SJSA1 (cell line): ENCODE measurements around the gene CNST. TPM values are rescaled to one million over a fixed set of nuclear protein-coding genes. Genes with fewer than 3 reads are reported as not detected.

Source experiments
- DNase-seq, 2 experiments: peaks; one replicate each; pipeline ENCODE4 v3.0.0-alpha.2; 2015 to 2020; ENCODE audit warnings: low spot score in 2 of 2, low read depth in 1 of 2
- H3K27ac ChIP-seq: fragments of 250-450 bp; sonication (Bioruptor Pico); 2 replicates; pipeline ENCODE4 v1.5.1; 2020; ENCODE audit warnings: mild to moderate bottlenecking, moderate library complexity
- H3K27me3 ChIP-seq: fragments of 250-450 bp; sonication (Bioruptor Pico); replicated peaks from 2 replicates; pipeline ENCODE4 v1.5.1; 2020; ENCODE audit warnings: mild to moderate bottlenecking, moderate library complexity
- H3K36me3 ChIP-seq: fragments of 250-450 bp; sonication (Bioruptor Pico); 2 replicates; pipeline ENCODE4 v1.5.1; 2020; ENCODE audit warnings: mild to moderate bottlenecking
- H3K4me1 ChIP-seq: fragments of 250-450 bp; sonication (Bioruptor Pico); replicated peaks from 2 replicates; pipeline ENCODE4 v1.6.1; 2021; ENCODE audit warnings: mild to moderate bottlenecking
- H3K4me3 ChIP-seq: fragments of 250-450 bp; sonication (Bioruptor Pico); 2 replicates; pipeline ENCODE4 v1.5.1; 2020; ENCODE audit warnings: mild to moderate bottlenecking
- H3K9me3 ChIP-seq: fragments of 250-450 bp; sonication (Bioruptor Pico); replicated peaks from 2 replicates; pipeline ENCODE4 v1.5.1; 2020; ENCODE audit warnings: mild to moderate bottlenecking
- total RNA-seq: library from RNA; depleted of rRNA; stranded (reverse); fragments of >200 nt; shearing (Covaris generic); gene quantifications from 2 replicates; pipeline ENCODE4 v1.2.3, GENCODE V29; 2014

The CNST gene
- total RNA-seq, 1 experiment from 2014 or later: 21.1 TPM

DNA sequence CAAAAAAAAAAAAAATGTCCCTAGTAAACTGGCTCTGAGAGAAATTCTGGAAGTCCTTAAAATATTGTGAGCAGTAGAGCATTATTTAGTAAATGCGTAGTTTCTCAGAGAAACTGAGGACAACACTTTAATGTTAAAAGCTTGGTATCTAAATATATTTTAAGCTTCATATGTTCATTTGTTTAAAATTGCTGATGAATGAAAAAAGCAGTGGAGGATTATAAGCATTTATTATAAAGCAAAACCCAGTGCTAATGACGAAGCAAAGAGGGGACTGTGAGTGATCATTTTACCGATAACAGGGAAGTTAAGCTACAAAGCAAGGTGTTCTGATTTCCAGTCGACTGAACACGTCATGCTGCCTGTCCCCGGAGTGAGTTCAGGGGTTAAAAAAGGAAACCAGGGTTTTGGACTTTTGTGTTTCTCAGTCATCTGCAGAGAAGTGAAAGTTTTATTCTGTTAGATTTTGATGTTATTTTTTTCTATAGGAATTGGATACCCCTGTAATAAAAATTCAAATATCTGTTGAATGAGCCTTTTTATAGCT, 93.4 kb downstream of the CNST start:
- no peak for DNase-seq
- Histone ChIP-seq H3K4me3 (no peak overlapping the region), H3K27me3 (no peaks in the 10 kb centered on the region), H3K36me3 (0 out of 2 replicates have a peak, but pooled peaks cover 10% of the 10 kb centered on the region), H3K27ac (no peak overlapping the region), H3K9me3 (no peaks in the 10 kb centered on the region), H3K4me1 (no peaks in the 10 kb centered on the region)

DNA sequence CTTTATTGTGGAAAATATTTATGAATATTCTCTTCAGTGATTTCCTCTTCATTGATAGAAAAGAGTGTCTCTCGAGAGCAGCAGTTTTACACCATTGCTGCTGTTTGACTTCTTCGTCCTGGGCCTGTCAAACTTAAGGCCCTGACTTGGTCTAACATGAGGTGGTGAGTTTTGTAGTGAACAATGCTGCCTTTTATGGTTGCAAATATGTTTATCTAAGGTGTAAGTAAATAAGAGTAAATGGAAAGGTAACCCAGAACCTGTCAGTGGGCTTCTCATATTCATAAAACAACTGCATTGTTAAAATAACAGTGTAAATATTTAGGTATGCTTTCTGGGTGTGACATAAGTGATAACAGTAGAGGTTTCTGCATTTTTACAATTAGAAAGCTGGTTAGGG, 95.2 kb downstream of the CNST start:
- no peak overlapping the region for H3K4me3 ChIP-seq
- H3K27me3 ChIP-seq: no peaks in the 10 kb centered on the region
- H3K9me3 ChIP-seq: no peaks in the 10 kb centered on the region
- no peaks in the 10 kb centered on the region for H3K4me1 ChIP-seq
- no peak for DNase-seq
- no peak overlapping the region for H3K27ac ChIP-seq
- peaks cover 10% of the 10 kb centered on the region; the same call in 1 of the 2 replicates for H3K36me3 ChIP-seq

DNA sequence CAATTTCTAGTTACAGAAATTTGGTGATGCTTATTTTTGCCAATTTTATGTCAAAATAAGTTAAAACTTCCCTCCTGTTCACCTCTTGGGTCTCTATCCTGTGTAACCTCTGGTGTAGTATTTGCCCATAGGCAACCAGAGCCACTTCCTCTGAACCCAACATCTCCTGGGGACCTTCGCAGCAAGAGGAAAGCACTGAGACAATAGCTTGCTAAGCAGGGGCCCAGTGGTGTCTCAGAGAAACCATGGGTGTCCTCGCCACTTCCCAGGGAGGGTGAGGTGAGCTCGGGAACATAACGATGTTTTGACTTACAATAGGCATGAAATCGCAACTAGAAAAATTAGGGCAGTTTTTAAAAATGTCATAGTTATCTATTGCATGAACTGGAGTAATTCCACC, 101.5 kb downstream of the CNST start:
- H3K4me1 ChIP-seq: no peaks in the 10 kb centered on the region
- no peak overlapping the region for H3K27ac ChIP-seq
- no peaks in the 10 kb centered on the region for H3K9me3 ChIP-seq
- H3K27me3 ChIP-seq: no peaks in the 10 kb centered on the region; the same call in 1 of the 2 replicates
- no peak for DNase-seq
- no peaks in the 10 kb centered on the region; the same call in 1 of the 2 replicates for H3K36me3 ChIP-seq
- H3K4me3 ChIP-seq: no peak overlapping the region

DNA sequence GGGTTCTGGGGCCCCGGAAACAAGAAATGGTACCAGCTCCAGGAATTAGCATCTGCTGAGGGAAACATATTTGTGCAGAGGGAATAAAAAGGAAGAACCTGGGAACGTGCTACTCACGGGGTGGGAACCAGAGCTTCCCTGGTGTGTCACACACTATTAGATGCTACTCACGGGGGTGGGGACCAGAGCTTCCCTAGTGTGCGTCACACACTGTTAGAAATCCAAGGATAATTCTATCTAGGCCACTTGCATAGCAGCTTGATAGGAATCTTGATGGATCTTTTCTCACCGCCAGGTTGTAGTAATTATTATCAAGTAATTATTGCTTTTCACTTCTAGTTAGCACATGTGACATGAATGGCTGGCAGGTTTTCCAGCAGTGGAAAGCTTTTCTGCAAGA, 103.4 kb downstream of the CNST start:
- Histone ChIP-seq H3K27ac (no peak overlapping the region), H3K4me3 (no peak overlapping the region), H3K9me3 (no peaks in the 10 kb centered on the region), H3K4me1 (no peaks in the 10 kb centered on the region), H3K27me3 (no peaks in the 10 kb centered on the region; the same call in 1 of the 2 replicates), H3K36me3 (no peaks in the 10 kb centered on the region; the same call in 1 of the 2 replicates)
- no peak for DNase-seq

DNA sequence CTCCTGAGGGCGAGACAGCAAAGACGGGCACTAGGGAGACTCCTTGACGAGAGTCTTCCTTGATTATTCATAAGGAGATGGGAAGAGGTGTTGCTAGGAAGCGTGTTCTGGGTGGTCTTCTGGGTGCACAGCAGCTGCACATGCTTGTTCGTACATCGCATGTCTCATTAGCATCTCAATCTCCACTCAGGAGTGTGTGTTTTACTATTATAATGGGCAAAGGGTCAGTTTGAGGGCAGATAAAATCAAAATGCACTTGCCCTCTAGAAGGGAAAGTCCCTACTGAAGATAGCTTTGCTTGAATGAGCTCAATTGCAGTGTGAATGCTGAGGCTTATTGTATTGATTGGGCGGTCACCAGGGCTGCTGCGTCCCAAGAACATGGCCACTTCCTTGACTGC, 107.8 kb downstream of the CNST start:
- Histone ChIP-seq H3K4me3 (no peak overlapping the region), H3K36me3 (no peaks in the 10 kb centered on the region), H3K9me3 (no peaks in the 10 kb centered on the region), H3K27me3 (no peaks in the 10 kb centered on the region; the same call in 1 of the 2 replicates), H3K27ac (no peak overlapping the region), H3K4me1 (no peaks in the 10 kb centered on the region)
- DNase-seq: no peak

DNA sequence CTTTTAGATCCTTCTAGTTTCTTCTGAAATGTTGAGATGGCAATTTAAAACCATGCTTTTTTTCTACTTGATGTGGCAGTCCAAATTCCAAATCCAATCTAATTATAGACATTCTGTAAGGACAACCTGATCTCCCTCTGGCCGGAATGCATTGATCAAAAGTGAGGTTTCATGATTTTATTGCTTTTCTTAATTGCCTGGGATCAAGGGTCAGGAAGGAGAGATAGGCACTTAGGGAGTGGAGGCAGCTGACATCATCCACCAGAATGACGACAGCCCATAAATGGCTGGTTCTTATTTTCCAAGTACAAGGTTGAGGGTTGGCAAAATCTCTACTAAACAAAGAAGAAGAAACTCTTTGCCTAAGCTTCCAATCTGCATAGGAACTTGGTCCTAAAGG, 111.6 kb downstream of the CNST start:
- H3K9me3 ChIP-seq: no peaks in the 10 kb centered on the region
- no peaks in the 10 kb centered on the region for H3K4me1 ChIP-seq
- no peak for DNase-seq
- no peak overlapping the region for H3K27ac ChIP-seq
- H3K36me3 ChIP-seq: no peaks in the 10 kb centered on the region
- H3K27me3 ChIP-seq: no peaks in the 10 kb centered on the region
- H3K4me3 ChIP-seq: no peak overlapping the region

DNA sequence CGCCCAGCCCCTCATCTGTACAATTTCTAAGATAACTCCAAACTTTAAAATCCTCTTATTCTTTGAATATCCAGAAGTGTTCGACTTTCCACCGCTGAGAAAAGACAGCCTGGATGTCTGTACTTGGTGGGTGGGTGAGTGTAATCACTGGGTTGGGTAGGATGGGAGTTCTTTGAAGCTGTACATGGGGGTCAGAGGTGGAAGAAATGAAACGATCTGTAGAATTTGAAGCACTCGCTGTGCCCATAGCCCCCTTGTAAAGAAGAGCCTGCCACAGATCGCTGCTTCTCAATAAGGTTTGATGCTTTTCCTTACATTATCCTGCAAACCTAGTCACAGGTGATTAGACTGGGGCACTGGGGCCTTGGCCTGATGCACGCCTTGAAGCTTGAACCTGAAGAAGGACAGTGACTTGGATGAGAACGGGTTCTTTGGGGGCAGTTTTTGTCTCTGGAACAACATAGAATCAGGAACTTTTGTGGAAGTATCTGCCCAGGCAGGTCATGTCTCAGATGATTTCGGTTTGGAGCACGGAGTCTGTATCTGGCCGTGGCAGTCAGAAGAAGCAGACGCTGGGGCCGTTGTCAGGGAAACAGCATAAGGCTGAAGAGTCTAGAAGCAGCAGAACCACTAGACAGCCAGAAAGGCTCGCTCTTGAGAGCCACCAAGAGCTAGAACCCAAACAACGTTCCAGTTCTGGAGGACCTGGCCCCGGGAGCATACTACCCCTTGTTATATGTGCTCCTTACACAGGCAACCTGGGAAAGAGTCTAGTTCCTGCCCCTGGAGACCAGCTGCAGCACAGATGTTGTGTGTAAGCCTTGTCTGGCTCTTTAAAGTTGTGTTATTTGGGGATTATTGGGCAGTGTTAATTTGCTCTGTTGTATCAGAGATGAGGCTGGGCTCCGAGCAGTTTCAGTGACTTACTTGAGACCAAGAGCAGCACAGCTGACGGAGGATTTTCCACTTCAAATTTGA, 112.8 kb downstream of the CNST start:
- Histone ChIP-seq H3K4me1 (no peaks in the 10 kb centered on the region), H3K27ac (no peak overlapping the region), H3K4me3 (no peak overlapping the region), H3K36me3 (no peaks in the 10 kb centered on the region), H3K9me3 (no peaks in the 10 kb centered on the region), H3K27me3 (no peaks in the 10 kb centered on the region)
- DNase-seq: no peak

DNA sequence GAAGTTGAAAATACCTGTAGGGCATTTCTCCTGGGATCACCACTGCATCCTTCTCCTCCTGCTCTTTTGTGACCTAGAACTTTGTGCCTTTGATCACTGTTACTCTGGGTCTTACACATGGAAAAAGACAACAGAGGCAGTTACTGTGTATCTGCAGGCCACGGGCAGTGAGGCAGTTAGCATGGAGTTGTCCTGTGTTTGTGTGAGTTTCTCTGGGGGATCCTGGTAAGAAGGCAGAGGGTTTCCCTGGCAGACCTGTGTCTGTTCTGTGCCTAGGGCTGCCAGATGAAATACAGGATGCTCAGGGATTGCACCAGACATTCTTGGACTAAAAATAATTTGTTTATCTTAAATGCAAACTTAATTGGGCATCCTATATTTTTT, 113.5 kb downstream of the CNST start:
- peak in 1 of 2 experiments; percentile 5 for DNase-seq
- no peaks in the 10 kb centered on the region for H3K36me3 ChIP-seq
- H3K4me3 ChIP-seq: no peak overlapping the region
- H3K9me3 ChIP-seq: no peaks in the 10 kb centered on the region
- H3K27me3 ChIP-seq: no peaks in the 10 kb centered on the region
- H3K4me1 ChIP-seq: no peaks in the 10 kb centered on the region
- H3K27ac ChIP-seq: no peak overlapping the region

DNA sequence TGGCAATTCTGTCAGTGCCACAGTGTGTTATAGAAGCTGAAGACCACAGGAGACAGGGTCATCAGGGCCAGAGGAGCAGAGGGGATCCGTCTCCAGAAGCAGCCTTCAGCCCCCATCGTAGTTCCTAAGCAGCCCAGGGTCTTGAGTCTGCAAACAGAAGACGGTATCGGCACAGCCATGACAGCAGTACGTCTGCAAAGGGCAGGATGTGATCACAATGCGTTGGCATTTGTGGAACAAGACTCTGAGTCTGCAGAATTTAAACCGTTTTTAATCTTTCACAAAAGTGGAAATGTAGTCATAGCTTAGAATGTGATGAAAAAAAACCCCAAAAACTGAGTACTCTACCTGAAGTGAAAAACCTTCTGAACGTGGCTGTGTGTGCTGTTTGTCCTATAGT, 113.9 kb downstream of the CNST start:
- no peaks in the 10 kb centered on the region for H3K4me1 ChIP-seq
- H3K27me3 ChIP-seq: no peaks in the 10 kb centered on the region
- no peaks in the 10 kb centered on the region for H3K36me3 ChIP-seq
- no peak overlapping the region for H3K4me3 ChIP-seq
- H3K9me3 ChIP-seq: no peaks in the 10 kb centered on the region
- DNase-seq: no peak
- H3K27ac ChIP-seq: no peak overlapping the region

DNA sequence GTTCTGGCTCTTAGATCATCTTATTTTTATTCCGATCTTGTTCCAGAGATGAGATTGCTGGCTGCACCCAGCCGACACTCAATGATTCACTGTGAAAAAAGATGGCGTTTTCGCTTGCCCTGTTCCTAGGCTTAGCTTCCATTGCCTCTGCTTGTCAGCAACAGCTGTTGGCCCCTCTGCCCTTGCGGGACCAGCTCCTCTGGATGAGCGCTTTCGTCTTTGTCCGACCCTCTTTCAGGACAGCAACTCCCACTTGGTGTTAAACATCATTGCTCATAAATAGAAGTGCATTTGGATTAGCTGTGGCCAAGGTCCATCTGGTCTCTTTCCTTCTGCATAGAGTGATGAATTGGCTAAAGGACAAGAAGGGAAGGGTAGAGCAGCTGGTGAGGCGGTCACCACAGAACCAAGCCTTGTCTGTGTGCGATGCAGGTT, 114.5 kb downstream of the CNST start:
- peak in 1 of 2 experiments; percentile 15 for DNase-seq
- Histone ChIP-seq H3K36me3 (no peaks in the 10 kb centered on the region), H3K9me3 (no peaks in the 10 kb centered on the region), H3K4me3 (no peak overlapping the region), H3K27me3 (no peaks in the 10 kb centered on the region), H3K4me1 (no peaks in the 10 kb centered on the region), H3K27ac (no peak overlapping the region)

DNA sequence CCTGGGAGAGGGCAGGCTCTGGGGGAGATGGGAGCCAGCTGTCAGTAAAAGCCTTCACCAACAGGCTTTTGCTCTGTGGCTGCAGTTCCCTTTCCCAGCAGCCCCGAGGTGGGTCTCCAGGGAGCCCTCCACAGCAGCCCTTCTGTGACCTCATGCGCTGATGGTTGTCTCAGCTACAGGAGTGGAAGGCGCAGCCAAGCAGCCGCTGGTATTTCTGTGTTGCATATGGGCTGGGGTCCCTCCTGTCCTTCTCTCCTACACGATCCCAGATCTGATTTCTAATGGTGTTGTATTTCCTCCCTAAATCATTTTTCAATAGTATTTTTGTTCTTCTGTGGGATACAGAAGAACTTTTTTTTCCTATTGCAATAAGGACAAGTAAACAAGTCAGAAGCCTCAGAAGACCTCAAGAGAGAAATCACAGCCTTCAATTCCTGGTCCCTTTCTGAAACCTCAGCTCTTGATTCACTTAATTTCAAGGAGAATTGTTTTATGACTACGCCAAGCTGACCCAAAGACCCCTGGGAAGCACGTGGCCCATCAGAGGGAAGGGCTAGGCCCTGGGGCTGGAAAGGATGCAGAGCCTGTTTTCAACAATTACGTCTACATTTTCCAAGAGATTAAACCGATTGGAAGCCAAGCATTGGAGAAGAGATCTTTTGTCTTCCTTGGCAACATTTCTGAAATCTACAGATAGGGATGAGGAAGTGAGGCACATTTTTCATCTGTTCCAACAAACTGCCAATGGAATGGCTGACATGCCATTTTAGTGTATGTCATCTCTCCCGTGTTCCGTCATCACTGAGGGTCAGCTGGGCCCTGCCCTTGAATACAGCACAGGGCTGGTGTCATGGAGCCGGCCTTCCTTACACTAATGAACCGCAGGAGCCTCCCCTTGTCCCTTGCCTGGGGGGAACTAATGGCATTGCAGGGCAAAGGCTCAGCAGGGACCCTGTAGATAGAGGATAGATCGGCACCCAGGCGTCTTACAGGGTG, 115.9 kb downstream of the CNST start:
- Histone ChIP-seq H3K27me3 (no peaks in the 10 kb centered on the region), H3K9me3 (no peaks in the 10 kb centered on the region), H3K4me1 (no peaks in the 10 kb centered on the region), H3K36me3 (no peaks in the 10 kb centered on the region), H3K4me3 (no peak overlapping the region), H3K27ac (no peak overlapping the region)
- no peak for DNase-seq

DNA sequence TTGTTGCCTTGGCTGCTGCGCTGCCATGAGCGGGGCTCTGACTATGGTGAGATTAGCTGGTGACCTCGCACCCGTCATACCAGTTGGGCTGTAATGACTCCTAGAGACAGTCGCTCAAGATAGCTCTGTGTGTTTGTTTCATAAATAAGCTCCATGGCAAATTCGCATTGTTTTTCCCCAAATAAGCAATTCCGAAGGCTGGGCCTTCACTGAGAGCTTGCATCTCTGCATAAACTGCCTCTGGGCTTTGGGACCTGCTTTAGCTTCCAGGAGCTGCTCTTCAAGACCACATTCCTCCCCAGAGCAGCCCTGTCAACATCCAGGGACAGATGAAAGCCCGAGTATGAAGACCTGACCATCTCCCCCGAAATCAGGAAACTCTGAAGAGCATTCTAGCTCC, 117.3 kb downstream of the CNST start:
- no peaks in the 10 kb centered on the region for H3K36me3 ChIP-seq
- H3K4me1 ChIP-seq: no peaks in the 10 kb centered on the region
- H3K4me3 ChIP-seq: no peak overlapping the region
- DNase-seq: no peak
- H3K27ac ChIP-seq: no peak overlapping the region
- no peaks in the 10 kb centered on the region for H3K27me3 ChIP-seq
- H3K9me3 ChIP-seq: no peaks in the 10 kb centered on the region

DNA sequence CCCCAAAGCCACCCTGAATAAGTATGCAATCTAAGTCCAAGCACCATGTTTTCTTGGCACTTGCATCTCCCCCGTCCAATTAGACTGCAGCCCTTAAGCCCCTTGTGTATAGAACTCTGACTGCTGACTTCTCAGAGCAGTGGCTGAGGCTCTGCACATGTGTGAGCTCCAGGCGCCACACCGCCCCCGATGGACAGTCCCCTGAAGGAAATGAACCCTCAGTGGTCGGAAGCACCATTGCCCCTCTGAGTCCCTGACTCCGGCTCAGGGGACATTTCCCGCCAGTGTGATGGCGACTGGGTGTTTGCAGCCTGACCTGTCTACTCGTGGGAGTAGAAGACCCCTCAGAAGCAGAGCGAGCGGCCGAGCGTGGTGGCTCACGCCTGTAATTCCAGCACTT, 120.7 kb downstream of the CNST start:
- H3K27ac ChIP-seq: no peak overlapping the region

More for the DNA sequence above, 120.7 kb downstream of the CNST start:
- Histone ChIP-seq H3K4me3 (no peak overlapping the region), H3K9me3 (no peaks in the 10 kb centered on the region), H3K27me3 (no peaks in the 10 kb centered on the region), H3K36me3 (no peaks in the 10 kb centered on the region), H3K4me1 (no peaks in the 10 kb centered on the region)
- DNase-seq: no peak
